Endothelial cell of umbilical vein (primary cell): Measurements from ENCODE around the gene LENEP. TPM values are rescaled to one million over a fixed set of nuclear protein-coding genes. Genes with fewer than 3 reads are reported as not detected.
A peak's percentile ranks its signal among the peaks of the same experiment; 100 is the strongest.

Experiments
- BruUV-seq: library from RNA; stranded (reverse); fragments of 400-500 nt; replicated peaks from 2 replicates; lab custom pipeline; 2021; lab: Mats Ljungman, UMichigan
- CTCF ChIA-PET: fragments of 300-600, 350-600 bp; sonication (Branson Sonifier 250); formaldehyde crosslinking; loops from one replicate; lab custom pipeline; 2021; ENCODE audit warnings: antibody characterized with exemption, inconsistent platforms; lab: Charles Lee
- POLR2A ChIA-PET: fragments of 300-600, 350-600 bp; sonication (Branson Sonifier 250); formaldehyde crosslinking; loops from one replicate; lab custom pipeline; 2021; ENCODE audit warnings: antibody characterized with exemption, inconsistent platforms; lab: Charles Lee
- DNase-seq: peaks from one replicate; pipeline ENCODE4 v3.0.0-alpha.2; 2011; ENCODE audit warnings: low read depth, low spot score
- FAIRE-seq: peaks from 2 replicates; lab custom pipeline; 2011; peaks lifted over from hg19 to GRCh38; lab: Jason Lieb, UNC
- H2AFZ ChIP-seq: 2 replicates; pipeline ENCODE4 v1.6.0; 2012; ENCODE audit warnings: low read depth, low read length, control low read depth, inconsistent platforms
- H3K27ac ChIP-seq: 2 replicates; pipeline ENCODE4 v1.5.1; 2011; ENCODE audit warnings: low read depth, mild to moderate bottlenecking, control low read depth, low read length, moderate library complexity; ENCODE audit not compliant: insufficient read depth
- H3K27me3 ChIP-seq, 2 experiments: 2 replicates each; pipeline versions ENCODE4 v1.6.0 to v1.6.1; 2011; ENCODE audit warnings: low read length in 2 of 2, mixed read lengths in 1 of 2; ENCODE audit not compliant: control insufficient read depth in 2 of 2, insufficient read depth in 2 of 2
- H3K36me3 ChIP-seq, 2 experiments: 2 replicates in 1 of 2; 3 replicates in 1 of 2; pipeline ENCODE4 v1.5.1; 2011; ENCODE audit warnings: low read length in 2 of 2, mild to moderate bottlenecking in 1 of 2, moderate library complexity in 1 of 2; ENCODE audit not compliant: control insufficient read depth in 2 of 2, insufficient read depth in 2 of 2; ENCODE audit errors: extremely low read depth in 1 of 2
- H3K4me1 ChIP-seq: 3 replicates; pipeline ENCODE4 v1.5.1; 2011; ENCODE audit warnings: mild to moderate bottlenecking, low read length; ENCODE audit not compliant: control insufficient read depth, insufficient read depth; ENCODE audit errors: extremely low read depth
- H3K4me2 ChIP-seq: 2 replicates; pipeline ENCODE4 v1.6.1; 2011; ENCODE audit warnings: low read length, control low read depth, mixed read lengths; ENCODE audit not compliant: insufficient read depth
- H3K4me3 ChIP-seq, 3 experiments: fragments of 200-600 bp in 1 of 3; sonication (generic), shearing (Covaris generic) in 1 of 3; replicated peaks in 1 of 3; 2 replicates each; pipeline ENCODE4 v1.5.1; 2011 to 2016; ENCODE audit warnings: control low read depth in 3 of 3, low read length in 3 of 3, mild to moderate bottlenecking in 2 of 3, inconsistent platforms in 1 of 3, low read depth in 1 of 3, moderate library complexity in 1 of 3; ENCODE audit not compliant: insufficient read depth in 1 of 3
- H3K79me2 ChIP-seq: 2 replicates; pipeline ENCODE4 v1.6.0; 2012; ENCODE audit warnings: low read length, inconsistent platforms; ENCODE audit not compliant: control insufficient read depth, insufficient read depth
- H3K9ac ChIP-seq: replicated peaks from 2 replicates; pipeline ENCODE3; 2011; ENCODE audit warnings: low read length, control low read depth; ENCODE audit not compliant: insufficient read depth; ENCODE audit errors: extremely low read depth
- H3K9me1 ChIP-seq: replicated peaks from 3 replicates; pipeline ENCODE4 v1.6.0; 2011; ENCODE audit warnings: mild to moderate bottlenecking, low read length; ENCODE audit not compliant: control insufficient read depth, insufficient read depth; ENCODE audit errors: extremely low read depth
- H3K9me3 ChIP-seq: replicated peaks from 2 replicates; pipeline ENCODE4 v1.5.1; 2012; ENCODE audit warnings: low read length, inconsistent platforms; ENCODE audit not compliant: control insufficient read depth, insufficient read depth
- H4K20me1 ChIP-seq: replicated peaks from 2 replicates; pipeline ENCODE3; 2011; ENCODE audit warnings: mild to moderate bottlenecking, low read length; ENCODE audit not compliant: control insufficient read depth, insufficient read depth; ENCODE audit errors: extremely low read depth
- CTCF ChIP-seq, 2 donors: IDR thresholded peaks; 1 replicate in 1 of 2; 2 replicates in 1 of 2; pipeline ENCODE4 v1.5.1; 2011; ENCODE audit warnings: low read length in 2 of 2, mild to moderate bottlenecking in 2 of 2, moderate library complexity in 2 of 2, control low read depth in 1 of 2, inconsistent platforms in 1 of 2, low read depth in 1 of 2; ENCODE audit not compliant: insufficient read depth in 1 of 2; ENCODE audit errors: extremely low read depth in 1 of 2
- FOS ChIP-seq: IDR thresholded peaks from 2 replicates; pipeline ENCODE4 v1.6.1; 2011; ENCODE audit warnings: mild to moderate bottlenecking, low read length, moderate library complexity, borderline replicate concordance; ENCODE audit not compliant: insufficient read depth
- JUN ChIP-seq: IDR thresholded peaks from 2 replicates; pipeline ENCODE4 v1.6.1; 2011; ENCODE audit warnings: borderline replicate concordance, low read depth; ENCODE audit not compliant: insufficient read length, insufficient read depth
- MYC ChIP-seq: IDR thresholded peaks from one replicate; pipeline ENCODE4 v1.6.1; 2011; ENCODE audit warnings: mild to moderate bottlenecking, low read depth, low read length
- POLR2AphosphoS5 ChIP-seq: IDR thresholded peaks from 2 replicates; pipeline ENCODE4 v1.6.1; 2012; ENCODE audit warnings: low read depth, mild to moderate bottlenecking, control low read depth, low read length, moderate library complexity; ENCODE audit not compliant: insufficient read depth
- dilution Hi-C: fragments of 300-500 bp; cut with MboI; formaldehyde crosslinking; loops from one replicate; pipeline ENCODE4 v1.15.0; 2019; ENCODE audit warnings: low sequenced_read_pairs; ENCODE audit not compliant: extremely low pct_ligation_motif_present
- intact Hi-C: fragments of 100-400 bp; cut with micrococcal nuclease; formaldehyde crosslinking; loops from one replicate; pipeline ENCODE4 v1.10.0; 2022
- polyA plus RNA-seq, 4 experiments: library from polyadenylated mRNA; depleted of rRNA in 3 of 4; stranded (reverse) in 3 of 4; unstranded in 1 of 4; fragments of >200 nt; gene quantifications; 2 replicates each; pipeline versions ENCODE4 v1.2.1 to v1.2.3, GENCODE V29; 2011 to 2012; ENCODE audit warnings: missing spikeins in 1 of 4
- total RNA-seq: library from RNA; stranded (reverse); gene quantifications from 2 replicates; pipeline ENCODE4 v1.2.3, GENCODE V29; 2021
- TF ChIP-seq, protein P1 (sequence below): IDR thresholded peaks from 2 replicates; pipeline ENCODE4 v1.6.1; 2011; ENCODE audit not compliant: insufficient read depth, insufficient read length

Gene LENEP
- total and polyA plus RNA-seq, 2 donors (not counting 3 experiments of a cell fraction or from before 2014, with no cell fraction given), result 0.64 TPM; not detected in 1

DNA sequence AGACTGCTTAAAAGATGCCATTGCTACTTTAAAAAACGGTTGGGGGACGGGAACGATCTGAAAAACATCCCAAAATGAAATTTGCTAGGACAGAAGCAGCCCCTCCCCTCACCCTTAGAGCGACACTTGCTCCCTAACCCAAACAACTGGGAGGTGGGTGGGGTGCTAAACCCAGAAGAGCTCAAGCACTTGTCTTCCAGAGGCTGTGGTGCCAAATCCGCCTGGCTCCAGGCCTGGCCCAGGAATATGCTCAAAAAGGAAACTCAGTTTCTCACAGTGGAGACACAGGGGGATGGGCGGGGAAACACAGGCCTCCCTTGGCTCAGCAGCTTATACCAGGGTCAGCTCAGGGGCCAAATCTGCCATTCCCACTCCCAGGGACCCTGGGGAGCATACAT lies 36.8 kb upstream of the LENEP start:
- Histone ChIP-seq H3K27ac (peak overlapping the region; percentile 69), H3K9me3 (no peaks in the 10 kb centered on the region), H3K4me3 (peak overlapping the region in 2 of 3 experiments; percentile 57 to 76), H3K4me2 (peak overlapping the region; percentile 83), H3K9me1 (no peaks in the 10 kb centered on the region), H3K4me1 (peaks cover 27% of the 10 kb centered on the region), H2AFZ (peak overlapping the region; percentile 62), H3K27me3 (no peaks in the 10 kb centered on the region), H3K9ac (peak overlapping the region; percentile 92), H3K79me2 (peaks cover 9% of the 10 kb centered on the region), H4K20me1 (no peaks in the 10 kb centered on the region), H3K36me3 (peaks cover 0 to 8% of the 10 kb centered on the region in 2 experiments)
- CTCF ChIA-PET, result interaction anchor here (1.0 to 2.6 kb wide), 14 partner anchors 13 to 397 kb away, joined by 3 to 37 read pairs (median 7); partner anchors contain the start of genes ADAM15, LENEP and PMVK
- dilution Hi-C loops (no loop called here), intact Hi-C loops (loop anchor here (1.0 kb wide), 2 partner anchors 46 to 397 kb away; partner anchors contain the start of gene ZBTB7B)
- POLR2A ChIA-PET, result interaction anchor here (0.9 to 1.4 kb wide), 3 partner anchors 16 to 43 kb away, joined by 3 to 5 read pairs (median 5); no protein-coding TSS in a partner anchor
- FAIRE-seq, result no peak
- BruUV-seq, result TSS peak; percentile 62
- TF ChIP-seq JUN, result no peak
- TF ChIP-seq, protein P1, sequence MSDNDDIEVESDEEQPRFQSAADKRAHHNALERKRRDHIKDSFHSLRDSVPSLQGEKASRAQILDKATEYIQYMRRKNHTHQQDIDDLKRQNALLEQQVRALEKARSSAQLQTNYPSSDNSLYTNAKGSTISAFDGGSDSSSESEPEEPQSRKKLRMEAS, result no peak
- TF ChIP-seq CTCF (IDR thresholded peaks at IDR 0.05; ENCODE audit: extremely low read depth in 1 of 2, insufficient read depth in 1 of 2, low read depth in 1 of 2, low read length in 2 of 2), result no peak
- TF ChIP-seq POLR2AphosphoS5, result no peak
- no peak for TF ChIP-seq MYC
- no peak for TF ChIP-seq FOS
- DNase-seq, result peak; percentile 15
